ENCODE measurements around the gene GDF7.

DNA sequence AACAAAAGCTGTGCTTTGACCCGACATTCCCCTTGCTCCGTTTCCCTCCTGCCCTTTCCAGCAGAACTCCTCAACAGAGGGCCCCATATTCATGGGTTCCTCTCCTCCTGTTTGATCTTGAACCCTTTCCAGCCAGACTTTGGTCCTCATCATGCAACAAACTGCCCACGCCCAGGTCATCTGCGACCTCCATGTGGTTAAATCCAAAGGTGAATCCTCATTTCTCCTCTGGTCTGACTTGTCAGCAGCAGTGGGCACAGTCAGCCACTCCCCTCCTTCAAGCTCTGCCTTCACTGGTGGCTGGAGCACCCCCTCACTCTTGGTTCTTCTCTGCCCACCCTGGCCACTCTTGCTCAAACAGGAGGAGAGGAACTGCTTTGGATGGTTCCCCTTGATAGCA is 18.7 kb upstream of the GDF7 start:
- TF ChIP-seq, protein P1, sequence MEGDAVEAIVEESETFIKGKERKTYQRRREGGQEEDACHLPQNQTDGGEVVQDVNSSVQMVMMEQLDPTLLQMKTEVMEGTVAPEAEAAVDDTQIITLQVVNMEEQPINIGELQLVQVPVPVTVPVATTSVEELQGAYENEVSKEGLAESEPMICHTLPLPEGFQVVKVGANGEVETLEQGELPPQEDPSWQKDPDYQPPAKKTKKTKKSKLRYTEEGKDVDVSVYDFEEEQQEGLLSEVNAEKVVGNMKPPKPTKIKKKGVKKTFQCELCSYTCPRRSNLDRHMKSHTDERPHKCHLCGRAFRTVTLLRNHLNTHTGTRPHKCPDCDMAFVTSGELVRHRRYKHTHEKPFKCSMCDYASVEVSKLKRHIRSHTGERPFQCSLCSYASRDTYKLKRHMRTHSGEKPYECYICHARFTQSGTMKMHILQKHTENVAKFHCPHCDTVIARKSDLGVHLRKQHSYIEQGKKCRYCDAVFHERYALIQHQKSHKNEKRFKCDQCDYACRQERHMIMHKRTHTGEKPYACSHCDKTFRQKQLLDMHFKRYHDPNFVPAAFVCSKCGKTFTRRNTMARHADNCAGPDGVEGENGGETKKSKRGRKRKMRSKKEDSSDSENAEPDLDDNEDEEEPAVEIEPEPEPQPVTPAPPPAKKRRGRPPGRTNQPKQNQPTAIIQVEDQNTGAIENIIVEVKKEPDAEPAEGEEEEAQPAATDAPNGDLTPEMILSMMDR (conservative IDR thresholded peaks at IDR 0.05 in 1 of 2, IDR thresholded peaks at IDR 0.05 in 1 of 2; ENCODE audit: extremely low read depth in 1 of 2, insufficient read depth in 1 of 2, low read depth in 1 of 2, low read length in 2 of 2) = no peak
- no peak for TF ChIP-seq EZH2 (IDR thresholded peaks at IDR 0.05; ENCODE audit: borderline replicate concordance, low read length)
